MM.1S (cell line): ENCODE results near the gene MMD.

ENCODE experiments used
- DNase-seq: peaks from one replicate; pipeline ENCODE4 v3.0.0-alpha.2; 2015
- H2AFZ ChIP-seq: fragments of 300-600 bp; sonication (generic); 2 replicates; pipeline ENCODE4 v1.6.0; 2016; ENCODE audit warnings: antibody characterized with exemption, low read length
- H3F3A ChIP-seq: fragments of 300-600 bp; sonication (generic); 2 replicates; pipeline ENCODE4 v1.6.1; 2016; ENCODE audit warnings: mild to moderate bottlenecking, antibody characterized with exemption, low read length, moderate library complexity, mixed read lengths; ENCODE audit not compliant: insufficient read depth
- H3K27ac ChIP-seq: fragments of 300-600 bp; sonication (generic); 2 replicates; pipeline ENCODE4 v1.5.1; 2016; ENCODE audit warnings: mild to moderate bottlenecking, low read length
- H3K27me3 ChIP-seq: fragments of 300-600 bp; sonication (generic); replicated peaks from 2 replicates; pipeline ENCODE4 v1.6.0; 2016; ENCODE audit warnings: low read length; ENCODE audit not compliant: insufficient read depth
- H3K36me3 ChIP-seq: fragments of 300-600 bp; sonication (generic); replicated peaks from 2 replicates; pipeline ENCODE4 v1.6.1; 2016; ENCODE audit warnings: mild to moderate bottlenecking, low read length, mixed read lengths; ENCODE audit not compliant: insufficient read depth
- H3K4me1 ChIP-seq: fragments of 300-600 bp; sonication (generic); 2 replicates; pipeline ENCODE4 v1.6.1; 2016; ENCODE audit warnings: low read length, mixed read lengths
- H3K4me2 ChIP-seq: fragments of 300-600 bp; sonication (generic); 2 replicates; pipeline ENCODE4 v1.6.0; 2016; ENCODE audit warnings: low read depth, low read length
- H3K4me3 ChIP-seq: fragments of 300-600 bp; sonication (generic); 2 replicates; pipeline ENCODE4 v1.5.1; 2016; ENCODE audit warnings: low read length, mixed read lengths
- H3K79me2 ChIP-seq: fragments of 300-600 bp; sonication (generic); 2 replicates; pipeline ENCODE4 v1.6.1; 2016; ENCODE audit warnings: mixed run types, low read length, mixed read lengths
- H3K9ac ChIP-seq: fragments of 300-600 bp; sonication (generic); 2 replicates; pipeline ENCODE4 v1.6.1; 2016; ENCODE audit warnings: low read length, mixed read lengths
- H3K9me2 ChIP-seq: fragments of 300-600 bp; sonication (generic); replicated peaks from 2 replicates; pipeline ENCODE4 v1.6.1; 2016; ENCODE audit warnings: mild to moderate bottlenecking, low read length, mixed read lengths; ENCODE audit not compliant: insufficient read depth
- H3K9me3 ChIP-seq: fragments of 300-600 bp; sonication (generic); replicated peaks from 2 replicates; pipeline ENCODE4 v1.6.1; 2016; ENCODE audit warnings: mild to moderate bottlenecking, low read length, mixed read lengths; ENCODE audit not compliant: insufficient read depth
- H4K20me1 ChIP-seq: fragments of 300-600 bp; sonication (generic); 2 replicates; pipeline ENCODE4 v1.6.1; 2016; ENCODE audit warnings: mild to moderate bottlenecking, low read length, moderate library complexity, mixed read lengths; ENCODE audit not compliant: insufficient read depth
- EZH2 ChIP-seq: fragments of 300-600 bp; sonication (generic); optimal IDR thresholded peaks from 2 replicates; pipeline ENCODE3; 2017; ENCODE audit warnings: low read depth, mild to moderate bottlenecking, antibody characterized with exemption, low read length, mixed read lengths
- EZH2phosphoT487 ChIP-seq: fragments of 300-600 bp; sonication (generic); IDR thresholded peaks from 2 replicates; pipeline ENCODE4 v1.6.1; 2018; ENCODE audit warnings: antibody characterized with exemption, low read length
- TF ChIP-seq, protein P1 (sequence below): fragments of 300-600 bp; sonication (generic); IDR thresholded peaks from 2 replicates; pipeline ENCODE4 v1.5.1; 2016; ENCODE audit warnings: antibody characterized with exemption, low read length, mixed read lengths

MMD gene

DNA sequence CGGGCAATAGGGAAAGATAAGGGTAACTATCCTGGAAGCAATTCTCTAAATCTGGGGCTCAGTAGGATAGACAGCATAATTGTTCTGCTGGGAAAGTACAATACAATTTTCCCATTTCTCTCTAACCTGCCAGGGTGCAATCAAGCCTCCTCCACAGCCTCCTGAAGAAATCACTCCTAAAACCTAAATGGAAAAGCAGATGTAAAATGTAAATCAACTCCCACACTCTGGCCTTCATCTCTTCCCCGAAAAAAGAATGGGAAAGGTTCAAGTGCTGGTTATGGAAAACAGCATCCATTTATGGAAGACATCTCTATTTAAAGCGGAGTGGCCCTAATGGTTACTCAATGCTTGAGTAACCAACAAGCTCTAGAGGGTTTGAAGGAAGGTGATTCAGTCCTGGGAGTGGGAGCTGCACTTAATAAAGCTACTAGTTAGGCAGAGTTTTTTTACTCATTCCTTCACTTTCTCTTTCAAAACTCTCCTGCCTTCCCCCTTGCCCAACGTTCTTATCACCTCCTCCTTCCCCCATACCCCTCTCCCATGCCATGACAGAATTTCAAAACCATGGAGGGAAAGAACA, 5.1 kb downstream of the MMD start:
- no peak overlapping the region for H2AFZ ChIP-seq
- no peaks in the 10 kb centered on the region for H3K27me3 ChIP-seq
- no peaks in the 10 kb centered on the region for H3K36me3 ChIP-seq
- no peaks in the 10 kb centered on the region for H3F3A ChIP-seq
- no peaks in the 10 kb centered on the region for H3K9me2 ChIP-seq
- H3K27ac ChIP-seq = no peak overlapping the region
- peaks cover 22% of the 10 kb centered on the region for H3K79me2 ChIP-seq
- H3K4me3 ChIP-seq = no peak overlapping the region
- no peak overlapping the region for H3K4me2 ChIP-seq
- H3K9ac ChIP-seq = no peak overlapping the region
- H4K20me1 ChIP-seq = no peaks in the 10 kb centered on the region
- no peak for DNase-seq
- TF ChIP-seq EZH2 (no peak), EZH2phosphoT487 (no peak)
- TF ChIP-seq, protein P1, sequence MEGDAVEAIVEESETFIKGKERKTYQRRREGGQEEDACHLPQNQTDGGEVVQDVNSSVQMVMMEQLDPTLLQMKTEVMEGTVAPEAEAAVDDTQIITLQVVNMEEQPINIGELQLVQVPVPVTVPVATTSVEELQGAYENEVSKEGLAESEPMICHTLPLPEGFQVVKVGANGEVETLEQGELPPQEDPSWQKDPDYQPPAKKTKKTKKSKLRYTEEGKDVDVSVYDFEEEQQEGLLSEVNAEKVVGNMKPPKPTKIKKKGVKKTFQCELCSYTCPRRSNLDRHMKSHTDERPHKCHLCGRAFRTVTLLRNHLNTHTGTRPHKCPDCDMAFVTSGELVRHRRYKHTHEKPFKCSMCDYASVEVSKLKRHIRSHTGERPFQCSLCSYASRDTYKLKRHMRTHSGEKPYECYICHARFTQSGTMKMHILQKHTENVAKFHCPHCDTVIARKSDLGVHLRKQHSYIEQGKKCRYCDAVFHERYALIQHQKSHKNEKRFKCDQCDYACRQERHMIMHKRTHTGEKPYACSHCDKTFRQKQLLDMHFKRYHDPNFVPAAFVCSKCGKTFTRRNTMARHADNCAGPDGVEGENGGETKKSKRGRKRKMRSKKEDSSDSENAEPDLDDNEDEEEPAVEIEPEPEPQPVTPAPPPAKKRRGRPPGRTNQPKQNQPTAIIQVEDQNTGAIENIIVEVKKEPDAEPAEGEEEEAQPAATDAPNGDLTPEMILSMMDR = no peak
- H3K4me1 ChIP-seq = peaks cover 8% of the 10 kb centered on the region
- H3K9me3 ChIP-seq = no peaks in the 10 kb centered on the region

DNA sequence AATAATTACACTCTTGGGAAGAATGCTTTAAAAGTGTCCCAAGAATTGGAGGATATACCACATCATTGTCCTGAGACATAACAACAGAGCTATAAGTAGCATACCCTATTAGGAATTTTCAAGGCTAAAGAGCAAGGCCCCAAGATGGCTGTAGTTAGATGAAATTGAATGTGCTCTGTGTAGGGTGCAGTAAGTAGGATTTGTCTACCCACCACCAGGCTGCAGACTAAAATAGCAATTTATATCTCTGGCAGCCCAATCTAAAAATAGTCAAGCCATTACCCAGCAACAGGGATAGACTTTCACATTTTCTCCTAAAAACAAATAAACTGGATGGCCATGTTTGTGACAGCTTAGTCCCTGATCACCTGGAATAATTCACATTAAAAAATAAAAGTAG, 5.6 kb downstream of the MMD start:
- Histone ChIP-seq H3K9me3 (no peaks in the 10 kb centered on the region), H3K4me3 (no peak overlapping the region), H3F3A (no peaks in the 10 kb centered on the region), H3K27me3 (no peaks in the 10 kb centered on the region), H3K4me1 (peaks cover 8% of the 10 kb centered on the region), H3K36me3 (0 out of 2 replicates have a peak, but pooled peaks cover 2% of the 10 kb centered on the region), H3K27ac (no peak overlapping the region), H3K9ac (no peak overlapping the region), H3K79me2 (peaks cover 17% of the 10 kb centered on the region), H2AFZ (no peak overlapping the region), H3K4me2 (no peak overlapping the region), H4K20me1 (no peaks in the 10 kb centered on the region), H3K9me2 (no peaks in the 10 kb centered on the region)
- no peak for DNase-seq
- TF ChIP-seq EZH2phosphoT487 (no peak), EZH2 (no peak)
- TF ChIP-seq, protein P1 = no peak

DNA sequence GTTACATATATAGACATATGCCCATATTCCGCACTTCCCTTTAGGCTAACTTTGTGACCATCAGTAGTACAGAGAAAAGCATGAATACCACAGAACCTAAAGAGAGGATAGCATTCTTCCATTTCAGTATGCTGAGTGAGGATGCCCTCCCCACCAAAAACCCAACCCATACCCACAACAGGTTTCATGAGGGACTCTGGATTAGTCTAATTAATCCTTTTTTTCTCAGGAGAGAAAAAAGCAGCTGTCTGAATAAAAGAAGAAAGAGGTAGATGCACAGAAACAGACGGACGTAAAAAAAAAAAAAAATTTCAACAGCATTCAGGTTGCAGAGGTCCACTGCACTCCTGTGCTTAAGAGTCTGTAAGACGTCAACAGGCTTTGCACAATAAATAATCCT, 6.7 kb downstream of the MMD start:
- TF ChIP-seq EZH2 (no peak), EZH2phosphoT487 (no peak)
- TF ChIP-seq, protein P1 = no peak
- Histone ChIP-seq H3K27me3 (no peaks in the 10 kb centered on the region), H4K20me1 (no peaks in the 10 kb centered on the region), H3K36me3 (0 out of 2 replicates have a peak, but pooled peaks cover 5% of the 10 kb centered on the region), H3K79me2 (peaks cover 7% of the 10 kb centered on the region; the same call in 1 of the 2 replicates), H3K4me3 (no peak overlapping the region), H3K9me2 (no peaks in the 10 kb centered on the region), H3K9me3 (no peaks in the 10 kb centered on the region), H3K4me2 (no peak overlapping the region), H2AFZ (no peak overlapping the region), H3K4me1 (0 out of 2 replicates have a peak, but pooled peaks cover 2% of the 10 kb centered on the region), H3K9ac (no peak overlapping the region), H3F3A (no peaks in the 10 kb centered on the region), H3K27ac (no peak overlapping the region)
- no peak for DNase-seq
